GM18907 (cell line): ENCODE results near the gene HORMAD1.
"Not testable (repeated sequence)": the region's sequence is repeated elsewhere in the genome, so short reads cannot be mapped to it uniquely, and the experiment has no call there.

Experiments used
- ATAC-seq: cut with Tn5 transposase; IDR thresholded peaks from one replicate; pipeline ENCODE4 v1.9.1; 2021; ENCODE audit warnings: mild to moderate bottlenecking, moderate library complexity; ENCODE audit not compliant: unreplicated experiment

The HORMAD1 gene

GRCh38 chr1:150720703-150721102, at the start of gene HORMAD1:
TSS of gene HORMAD1 (minus strand) at chr1:150720895. CDS start at chr1:150719505, 1,390 bp downstream.
- no peak for ATAC-seq

- ATAC-seq: not testable (repeated sequence)
Observed at GRCh38 chr1:150767704-150768103, 47.0 kb upstream of the HORMAD1 start.

GRCh38 chr1:150765977-150766301, 45.2 kb upstream of the HORMAD1 start:
- ATAC-seq: not testable (repeated sequence)

GRCh38 chr1:150765296-150765976, 44.7 kb upstream of the HORMAD1 start, which contains the start of gene CTSS:
TSS of gene CTSS (minus strand) at chr1:150765778. CDS start at chr1:150764763, 1,015 bp downstream.
- ATAC-seq: peak; percentile 87

GRCh38 chr1:150764617-150765101, 44.0 kb upstream of the HORMAD1 start:
- no peak for ATAC-seq

- no peak for ATAC-seq
Observed at GRCh38 chr1:150763018-150763417, 42.3 kb upstream of the HORMAD1 start.

GRCh38 chr1:150762552-150762951, 41.9 kb upstream of the HORMAD1 start:
- ATAC-seq: no peak

GRCh38 chr1:150761801-150762200, 41.1 kb upstream of the HORMAD1 start:
- ATAC-seq: no peak

- ATAC-seq: no peak
Observed at GRCh38 chr1:150760013-150760412, 39.3 kb upstream of the HORMAD1 start.

GRCh38 chr1:150753416-150753815, 32.7 kb upstream of the HORMAD1 start:
- ATAC-seq: no peak

GRCh38 chr1:150751443-150751842, 30.7 kb upstream of the HORMAD1 start:
- ATAC-seq: no peak

- no peak for ATAC-seq
Observed at GRCh38 chr1:150749720-150750311, 29.1 kb upstream of the HORMAD1 start.

- ATAC-seq: no peak
Observed at GRCh38 chr1:150748878-150749719, 28.4 kb upstream of the HORMAD1 start.

GRCh38 chr1:150730130-150730721, 9.5 kb upstream of the HORMAD1 start:
- ATAC-seq: no peak

GRCh38 chr1:150724336-150724735, 3.6 kb upstream of the HORMAD1 start:
- ATAC-seq: no peak

- no peak for ATAC-seq
Observed at GRCh38 chr1:150720098-150720497, 597 bp downstream of the HORMAD1 start.

GRCh38 chr1:150718225-150718891, 2.3 kb downstream of the HORMAD1 start:
- no peak for ATAC-seq

- ATAC-seq: not testable (repeated sequence)
Observed at GRCh38 chr1:150709031-150709430, 11.7 kb downstream of the HORMAD1 start.

- peak; percentile 69 for ATAC-seq
Observed at GRCh38 chr1:150708595-150708994, 12.1 kb downstream of the HORMAD1 start.

GRCh38 chr1:150706091-150706490, 14.6 kb downstream of the HORMAD1 start:
- no peak for ATAC-seq

GRCh38 chr1:150703427-150703826, 17.3 kb downstream of the HORMAD1 start:
- no peak for ATAC-seq
